ENCODE data around the gene C9orf57. TPM values are rescaled to one million over a fixed set of nuclear protein-coding genes. Genes with fewer than 3 reads are reported as not detected.

Gene C9orf57, protein sequence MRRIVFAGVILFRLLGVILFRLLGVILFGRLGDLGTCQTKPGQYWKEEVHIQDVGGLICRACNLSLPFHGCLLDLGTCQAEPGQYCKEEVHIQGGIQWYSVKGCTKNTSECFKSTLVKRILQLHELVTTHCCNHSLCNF
- not detected in 2 replicates for total RNA-seq

GRCh38 chr9:72060513-72060912 lies at the start of gene C9orf57:
C9orf57 (minus strand) TSS chr9:72060613; CDS start chr9:72059331, 1,282 bp downstream.

Other genes with a start within 250 kb of the C9orf57 start
- 13.1 and 14.5 TPM in 2 replicates for gene ABHD17B, start 149.4 kb downstream of the C9orf57 start, total RNA-seq
- gene C9orf85, start 149.0 kb downstream of the C9orf57 start, total RNA-seq, result 11.2 and 12.6 TPM in 2 replicates
- not detected in 2 replicates for gene GDA, start 88.8 kb upstream of the C9orf57 start, total RNA-seq

Measured in bronchial smooth muscle cell (primary cell).